ENCODE results near the gene BHLHA15. TPM values are rescaled to one million over a fixed set of nuclear protein-coding genes. Genes with fewer than 3 reads are reported as not detected.
A peak's percentile ranks its signal among the peaks of the same experiment; 100 is the strongest.

BHLHA15 gene
- total RNA-seq, 1 donor from 2014 or later = 0.51 TPM

DNA sequence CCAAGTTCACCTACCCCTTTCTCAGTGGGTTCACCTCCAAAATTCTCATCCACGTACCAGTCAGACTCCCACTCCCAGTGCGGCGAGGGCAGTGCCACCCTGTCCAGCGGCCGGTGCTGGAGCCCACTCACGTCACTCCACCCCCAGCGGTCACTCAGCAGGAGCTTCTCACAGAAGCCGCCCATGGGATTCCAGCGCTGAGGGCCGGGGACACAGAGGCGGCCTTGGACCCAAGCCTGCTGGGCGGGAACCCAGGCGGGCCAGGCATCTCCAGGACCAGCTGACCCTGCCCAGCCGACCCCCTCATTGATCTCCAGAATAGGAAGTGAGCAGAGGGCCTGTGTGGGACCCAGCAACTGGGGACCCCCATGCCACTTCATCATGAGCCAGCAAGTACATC lies 33.6 kb downstream of the BHLHA15 start:
- no peak for DNase-seq (ENCODE audit: low read depth in 2 of 2)

DNA sequence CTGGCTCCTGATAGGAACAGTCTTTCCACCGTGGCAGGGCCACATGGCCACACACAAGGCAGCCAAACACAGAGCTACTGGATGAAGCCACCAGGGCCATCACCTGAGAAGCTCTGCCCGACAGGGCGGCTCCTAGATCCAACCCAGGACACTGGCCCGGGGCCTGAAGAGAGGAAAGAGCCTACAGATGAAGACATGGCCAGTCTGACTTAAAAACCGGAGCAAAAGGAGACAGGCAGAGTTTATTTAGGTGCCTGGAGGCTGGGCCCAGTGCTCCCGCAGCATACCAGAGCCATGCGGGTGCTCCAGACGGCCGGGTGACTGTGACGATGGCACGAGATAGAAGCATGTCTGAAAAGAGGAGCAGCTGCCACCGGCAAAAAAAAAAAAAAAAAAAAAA lies 36.9 kb downstream of the BHLHA15 start:
- DNase-seq (ENCODE audit: low read depth in 2 of 2) = no peak

GRCh38 chr7:98249106-98249505 lies 37.9 kb downstream of the BHLHA15 start:
- peak in 1 of 2 donors; percentile 63 for DNase-seq (ENCODE audit: low read depth in 2 of 2)

DNA sequence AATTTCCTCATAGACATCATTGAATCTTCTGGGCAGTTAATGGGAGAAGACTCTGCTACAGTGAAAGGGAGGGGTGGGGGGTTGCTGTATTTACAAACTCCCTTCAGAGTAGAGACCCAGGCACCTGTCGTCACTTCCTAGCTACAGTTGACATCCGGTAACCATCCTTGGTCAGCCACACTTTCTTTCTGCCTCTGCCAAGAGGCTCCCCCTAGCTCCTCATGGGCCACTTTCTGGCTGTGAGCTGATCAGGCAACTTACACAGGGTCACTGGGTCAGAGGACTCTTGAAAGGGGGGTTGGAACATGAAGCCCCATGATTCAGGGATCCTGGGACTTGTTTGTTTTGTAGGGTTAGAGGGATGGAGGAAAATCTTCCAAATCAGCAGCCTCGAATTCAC lies 39.5 kb downstream of the BHLHA15 start:
- DNase-seq (ENCODE audit: low read depth in 2 of 2) = peak in 1 of 2 donors; percentile 41

DNA sequence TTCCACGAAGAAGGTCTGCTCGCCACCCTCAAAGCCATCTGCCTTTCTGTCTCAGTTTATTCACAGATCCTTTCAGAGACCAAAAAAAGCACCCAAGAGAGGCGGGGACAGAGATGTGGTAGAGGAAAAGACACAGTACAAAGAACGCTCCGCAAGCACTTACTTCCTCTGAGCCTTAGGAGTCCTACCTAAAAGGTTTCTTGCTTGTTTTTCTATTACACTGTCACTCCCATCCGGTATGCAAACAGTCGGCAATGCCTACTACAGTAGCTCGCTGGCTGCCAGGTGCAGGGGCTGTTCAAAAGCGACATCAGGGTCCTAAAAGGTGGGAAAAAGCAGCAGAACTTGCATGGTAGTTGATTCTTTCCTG lies 40.0 kb downstream of the BHLHA15 start:
- no peak for DNase-seq (ENCODE audit: low read depth in 2 of 2)

DNA sequence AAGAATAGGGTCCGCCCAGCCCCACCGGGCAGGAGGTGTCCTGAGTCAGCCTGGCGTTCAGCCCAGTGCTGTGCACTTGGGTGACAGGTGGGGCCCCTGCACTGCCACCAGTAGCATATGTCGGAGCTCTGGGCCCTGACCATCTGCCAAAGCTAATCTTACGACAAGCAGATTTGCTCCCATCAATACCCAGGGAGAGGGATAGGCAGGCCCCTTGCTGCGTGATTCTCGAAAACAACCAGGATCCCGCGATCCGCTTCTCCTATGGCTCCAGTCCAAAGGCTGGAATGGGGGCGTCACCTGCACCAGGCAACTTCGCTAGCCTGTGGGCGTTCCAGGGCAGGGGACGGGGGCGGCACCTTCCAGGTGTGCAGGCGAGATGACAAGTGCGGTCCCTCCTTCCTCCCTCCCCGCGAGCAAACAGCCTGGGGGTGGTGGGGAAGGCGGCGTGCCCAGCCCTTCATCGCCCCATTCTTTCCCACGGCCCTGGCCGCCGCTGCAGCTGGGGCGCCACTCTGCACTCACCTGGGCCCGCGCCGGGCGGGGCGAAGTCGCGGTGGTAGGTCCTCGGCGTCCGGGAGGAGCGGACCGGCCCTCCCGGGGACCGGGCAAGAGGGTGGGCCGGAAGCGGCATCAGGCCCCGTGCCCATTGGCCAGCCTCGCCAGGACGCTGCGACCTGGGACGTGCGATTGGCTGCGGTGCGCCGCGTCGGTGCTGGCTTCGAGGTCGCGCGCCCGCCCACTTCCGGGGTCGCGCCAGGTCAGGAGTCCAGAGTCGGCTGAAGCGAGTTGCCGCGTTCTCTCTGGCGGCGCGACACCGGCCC lies 40.6 kb downstream of the BHLHA15 start, which contains the start of gene TECPR1:
Gene TECPR1 (minus strand): TSS at position 632 of the 824 bp plus-strand sequence. CDS start 6,086 bp downstream, outside the sequence.
- DNase-seq (ENCODE audit: low read depth in 2 of 2) = peak; percentile 73 to 92

DNA sequence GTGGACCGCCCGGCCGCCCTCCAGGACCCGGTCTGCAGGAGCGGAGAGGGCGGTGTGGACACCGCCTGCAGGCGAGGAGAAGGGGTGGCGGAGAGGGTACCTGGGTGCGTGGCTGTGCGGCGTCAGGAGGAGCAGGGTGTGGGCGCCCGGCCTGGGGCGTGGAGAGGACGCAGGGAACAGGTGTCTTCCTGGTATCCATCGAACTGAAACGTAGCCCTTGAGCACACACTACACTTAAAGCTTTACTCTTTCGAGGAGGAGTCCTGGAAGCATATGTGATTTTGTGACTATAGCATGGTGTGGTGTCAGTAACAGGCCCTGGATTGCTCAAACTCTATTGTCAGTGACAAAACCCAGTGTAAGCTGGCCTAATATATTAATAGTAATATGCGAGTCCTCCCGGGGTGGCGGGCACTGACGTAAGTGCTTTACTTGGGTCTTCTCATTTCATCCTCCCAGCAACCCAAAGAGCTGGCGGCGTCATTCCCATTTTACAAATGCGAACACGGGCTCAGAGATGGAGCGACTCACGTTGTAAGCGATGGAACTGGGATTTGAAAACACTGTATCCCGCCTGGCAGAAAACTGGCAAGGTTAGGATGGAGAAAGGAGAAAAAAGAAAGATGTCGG lies 41.3 kb downstream of the BHLHA15 start:
- no peak for DNase-seq (ENCODE audit: low read depth in 2 of 2)

GRCh38 chr7:98254516-98254915 lies 43.3 kb downstream of the BHLHA15 start:
- DNase-seq (ENCODE audit: low read depth in 2 of 2) = no peak

GRCh38 chr7:98254951-98255610 lies 43.8 kb downstream of the BHLHA15 start:
- no peak for DNase-seq (ENCODE audit: low read depth in 2 of 2)

- DNase-seq (ENCODE audit: low read depth in 2 of 2) = no peak
These were observed 45.2 kb downstream of the BHLHA15 start for GRCh38 chr7:98256431-98256830.

GRCh38 chr7:98257701-98258100 lies 46.5 kb downstream of the BHLHA15 start:
- DNase-seq (ENCODE audit: low read depth in 2 of 2) = no peak

Other genes with a start within 250 kb of the BHLHA15 start
- not detected in 2 replicates for gene OCM2, start 221.2 kb upstream of the BHLHA15 start, total RNA-seq
- 6.3 and 8.6 TPM in 2 replicates for gene LMTK2, start 104.6 kb upstream of the BHLHA15 start, total RNA-seq
- 63.3 and 63.7 TPM in 2 replicates for gene TECPR1, start 40.8 kb downstream of the BHLHA15 start, total RNA-seq
- 42.0 and 55.1 TPM in 2 replicates for gene BRI3, start 70.2 kb downstream of the BHLHA15 start, total RNA-seq
- 0.25 and 0.26 TPM in 2 replicates for gene BAIAP2L1, start 189.7 kb downstream of the BHLHA15 start, total RNA-seq

All from dermis microvascular lymphatic vessel endothelial cell (primary cell).